ENCODE data around the gene ROBO1.

- TF ChIP-seq POLR2A (IDR thresholded peaks at IDR 0.05; ENCODE audit: low read depth, low read length) (no peak), POLR2AphosphoS5 (IDR thresholded peaks at IDR 0.05; ENCODE audit: low read depth, low read length) (no peak)
These were observed 904.2 kb downstream of the ROBO1 start for GRCh38 chr3:78863306-78864203.

All from GM12892 (cell line).